IMR-90 (cell line): ENCODE measurements around the gene SPRYD7.

Experiments
- BHLHE40 ChIP-seq: fragments of 150-350 bp; IDR thresholded peaks from 2 replicates; pipeline ENCODE4 v1.6.1; 2016; ENCODE audit warnings: mild to moderate bottlenecking, low read depth, low read length
- CEBPB ChIP-seq: IDR thresholded peaks from 2 replicates; pipeline ENCODE4 v1.6.1; 2012; ENCODE audit warnings: low read depth, low read length, improper control_type of control experiment
- FOS ChIP-seq: fragments of 150-350 bp; IDR thresholded peaks from 2 replicates; pipeline ENCODE4 v1.6.1; 2016; ENCODE audit warnings: low read depth, low read length
- MAZ ChIP-seq: IDR thresholded peaks from 2 replicates; pipeline ENCODE4 v1.6.1; 2012; ENCODE audit warnings: low read depth, mild to moderate bottlenecking, low read length, improper control_type of control experiment, moderate library complexity, borderline replicate concordance
- MXI1 ChIP-seq: IDR thresholded peaks from 2 replicates; pipeline ENCODE4 v1.6.1; 2012; ENCODE audit warnings: low read depth, mild to moderate bottlenecking, low read length, moderate library complexity, borderline replicate concordance
- POLR2A ChIP-seq: IDR thresholded peaks from 2 replicates; pipeline ENCODE4 v1.6.1; 2012; ENCODE audit warnings: mild to moderate bottlenecking, low read depth, low read length
- RAD21 ChIP-seq: IDR thresholded peaks from 2 replicates; pipeline ENCODE4 v1.6.1; 2012; ENCODE audit warnings: low read length, improper control_type of control experiment
- RCOR1 ChIP-seq: IDR thresholded peaks from 2 replicates; pipeline ENCODE4 v1.6.1; 2012; ENCODE audit warnings: mild to moderate bottlenecking, low read length, improper control_type of control experiment; ENCODE audit not compliant: insufficient replicate concordance
- RFX5 ChIP-seq: IDR thresholded peaks from 2 replicates; pipeline ENCODE4 v1.8.0; 2012; ENCODE audit warnings: low read depth, mild to moderate bottlenecking, low read length, moderate library complexity
- SMC3 ChIP-seq: fragments of 150-350 bp; IDR thresholded peaks from 2 replicates; pipeline ENCODE4 v1.6.1; 2016; ENCODE audit warnings: low read depth, mild to moderate bottlenecking, antibody characterized with exemption, low read length, moderate library complexity
- USF2 ChIP-seq: fragments of 150-350 bp; IDR thresholded peaks from 2 replicates; pipeline ENCODE4 v1.6.1; 2017; ENCODE audit warnings: mild to moderate bottlenecking, antibody characterized with exemption, low read length, low read depth
- TF ChIP-seq, protein P1 (sequence below): conservative IDR thresholded peaks from 2 replicates; pipeline ENCODE4 v1.5.1; 2012; ENCODE audit warnings: mild to moderate bottlenecking, low read depth, low read length, improper control_type of control experiment

DNA sequence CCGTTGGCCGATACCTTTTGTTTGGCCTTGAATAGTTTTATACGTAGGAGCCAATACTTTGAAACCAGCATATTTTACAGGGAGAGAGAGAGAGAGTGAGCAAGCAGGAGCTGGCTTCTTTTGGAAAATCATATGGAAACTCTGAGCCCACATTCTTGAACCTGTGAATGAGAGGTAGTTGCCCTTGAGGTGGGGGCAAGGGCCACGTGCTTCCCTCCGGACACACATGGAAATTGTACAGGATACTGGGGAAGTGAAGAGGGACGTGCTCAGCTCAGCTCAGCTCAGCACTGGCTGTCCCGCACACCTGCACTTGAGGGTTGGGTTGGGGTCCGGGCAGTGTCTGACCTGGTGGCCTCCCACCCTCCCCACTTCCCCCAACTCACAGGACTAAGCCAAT is 68.3 kb downstream of the SPRYD7 start:
- TF ChIP-seq, protein P1, sequence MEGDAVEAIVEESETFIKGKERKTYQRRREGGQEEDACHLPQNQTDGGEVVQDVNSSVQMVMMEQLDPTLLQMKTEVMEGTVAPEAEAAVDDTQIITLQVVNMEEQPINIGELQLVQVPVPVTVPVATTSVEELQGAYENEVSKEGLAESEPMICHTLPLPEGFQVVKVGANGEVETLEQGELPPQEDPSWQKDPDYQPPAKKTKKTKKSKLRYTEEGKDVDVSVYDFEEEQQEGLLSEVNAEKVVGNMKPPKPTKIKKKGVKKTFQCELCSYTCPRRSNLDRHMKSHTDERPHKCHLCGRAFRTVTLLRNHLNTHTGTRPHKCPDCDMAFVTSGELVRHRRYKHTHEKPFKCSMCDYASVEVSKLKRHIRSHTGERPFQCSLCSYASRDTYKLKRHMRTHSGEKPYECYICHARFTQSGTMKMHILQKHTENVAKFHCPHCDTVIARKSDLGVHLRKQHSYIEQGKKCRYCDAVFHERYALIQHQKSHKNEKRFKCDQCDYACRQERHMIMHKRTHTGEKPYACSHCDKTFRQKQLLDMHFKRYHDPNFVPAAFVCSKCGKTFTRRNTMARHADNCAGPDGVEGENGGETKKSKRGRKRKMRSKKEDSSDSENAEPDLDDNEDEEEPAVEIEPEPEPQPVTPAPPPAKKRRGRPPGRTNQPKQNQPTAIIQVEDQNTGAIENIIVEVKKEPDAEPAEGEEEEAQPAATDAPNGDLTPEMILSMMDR = no peak
- TF ChIP-seq RFX5 (no peak), RAD21 (no peak), POLR2A (no peak), BHLHE40 (no peak), SMC3 (no peak), RCOR1 (no peak), CEBPB (no peak), MXI1 (no peak), FOS (no peak), USF2 (no peak), MAZ (no peak)
